Measurements from ENCODE around the gene OR14K1.

- TF ChIP-seq CTCF (IDR thresholded peaks at IDR 0.05; ENCODE audit: insufficient read depth, low read length, poor library complexity, severe bottlenecking): no peak
- TF ChIP-seq EZH2phosphoT487 (conservative IDR thresholded peaks at IDR 0.05; ENCODE audit: low read length): no peak
Measured at GRCh38 chr1:247721222-247721621, 17.2 kb upstream of the OR14K1 start.

Data from SU-DHL-6 (cell line).